CD4-positive, alpha-beta T cell treated with Interferon gamma for 1 hour (primary cell): ENCODE results near the gene SDSL.

Experiments used
- DNase-seq: peaks from one replicate; pipeline ENCODE4 v3.0.0-alpha.2; 2020

SDSL gene

GRCh38 chr12:113396828-113397496 lies 25.2 kb upstream of the SDSL start:
- no peak for DNase-seq

- no peak for DNase-seq
Measured at GRCh38 chr12:113397497-113398197, 24.5 kb upstream of the SDSL start.

GRCh38 chr12:113398346-113399290 lies 23.6 kb upstream of the SDSL start:
- no peak for DNase-seq

GRCh38 chr12:113399490-113399889 lies 22.7 kb upstream of the SDSL start:
- no peak for DNase-seq

- DNase-seq = no peak
Measured at GRCh38 chr12:113400362-113400761, 21.8 kb upstream of the SDSL start.

GRCh38 chr12:113401066-113402000 lies 20.8 kb upstream of the SDSL start:
- no peak for DNase-seq

GRCh38 chr12:113402586-113403260 lies 19.5 kb upstream of the SDSL start:
- no peak for DNase-seq

GRCh38 chr12:113403435-113404415 lies 18.5 kb upstream of the SDSL start, which contains the start of gene SDS:
SDS (minus strand) TSS chr12:113403887; CDS start chr12:113399708, 4,179 bp downstream.
- DNase-seq = no peak

- DNase-seq = no peak
Measured at GRCh38 chr12:113405694-113406093, 16.5 kb upstream of the SDSL start.

- no peak for DNase-seq
Measured at GRCh38 chr12:113407931-113408600, 14.1 kb upstream of the SDSL start.

GRCh38 chr12:113408756-113409298 lies 13.4 kb upstream of the SDSL start:
- DNase-seq = no peak

- no peak for DNase-seq
Measured at GRCh38 chr12:113409462-113410124, 12.6 kb upstream of the SDSL start.

GRCh38 chr12:113413488-113413939 lies 8.7 kb upstream of the SDSL start:
- DNase-seq = no peak

- DNase-seq = no peak
Measured at GRCh38 chr12:113414519-113415038, 7.6 kb upstream of the SDSL start.

- peak; percentile 66 for DNase-seq
Measured at GRCh38 chr12:113416091-113416754, 6.0 kb upstream of the SDSL start.

GRCh38 chr12:113418213-113418879 lies 3.8 kb upstream of the SDSL start:
- DNase-seq = no peak

GRCh38 chr12:113420996-113421595 lies 1.1 kb upstream of the SDSL start:
- DNase-seq = no peak
